ENCODE results near the gene FBXO40.

DNA sequence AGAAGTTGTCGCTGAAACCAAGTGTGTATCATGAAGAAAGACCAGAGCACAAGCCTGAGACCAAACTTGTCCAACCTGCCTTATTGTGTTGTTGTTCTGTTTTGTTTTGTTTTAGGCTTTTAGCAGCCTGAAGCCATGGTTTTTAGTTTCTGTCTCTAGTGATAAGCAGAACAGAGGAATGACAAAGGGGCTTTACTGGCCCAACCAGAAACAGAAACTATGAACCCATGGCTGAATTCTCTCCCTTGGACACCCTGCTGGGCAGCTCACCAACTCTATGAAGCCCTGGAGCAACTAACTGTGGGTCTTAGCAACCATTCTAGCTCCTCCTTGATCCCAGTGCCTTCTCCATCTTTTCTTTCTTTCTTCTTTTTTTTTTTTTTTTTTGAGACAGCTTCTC, 37.2 kb downstream of the FBXO40 start:
- TF ChIP-seq, protein P1, sequence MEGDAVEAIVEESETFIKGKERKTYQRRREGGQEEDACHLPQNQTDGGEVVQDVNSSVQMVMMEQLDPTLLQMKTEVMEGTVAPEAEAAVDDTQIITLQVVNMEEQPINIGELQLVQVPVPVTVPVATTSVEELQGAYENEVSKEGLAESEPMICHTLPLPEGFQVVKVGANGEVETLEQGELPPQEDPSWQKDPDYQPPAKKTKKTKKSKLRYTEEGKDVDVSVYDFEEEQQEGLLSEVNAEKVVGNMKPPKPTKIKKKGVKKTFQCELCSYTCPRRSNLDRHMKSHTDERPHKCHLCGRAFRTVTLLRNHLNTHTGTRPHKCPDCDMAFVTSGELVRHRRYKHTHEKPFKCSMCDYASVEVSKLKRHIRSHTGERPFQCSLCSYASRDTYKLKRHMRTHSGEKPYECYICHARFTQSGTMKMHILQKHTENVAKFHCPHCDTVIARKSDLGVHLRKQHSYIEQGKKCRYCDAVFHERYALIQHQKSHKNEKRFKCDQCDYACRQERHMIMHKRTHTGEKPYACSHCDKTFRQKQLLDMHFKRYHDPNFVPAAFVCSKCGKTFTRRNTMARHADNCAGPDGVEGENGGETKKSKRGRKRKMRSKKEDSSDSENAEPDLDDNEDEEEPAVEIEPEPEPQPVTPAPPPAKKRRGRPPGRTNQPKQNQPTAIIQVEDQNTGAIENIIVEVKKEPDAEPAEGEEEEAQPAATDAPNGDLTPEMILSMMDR (IDR thresholded peaks at IDR 0.05; ENCODE audit: control extremely low read depth in 1 of 3, insufficient read depth in 1 of 3, low read depth in 1 of 3, low read length in 3 of 3): no peak
- TF ChIP-seq POLR2A (IDR thresholded peaks at IDR 0.05; ENCODE audit: control extremely low read depth in 1 of 2, low read depth in 2 of 2, low read length in 2 of 2) (no peak), POLR2AphosphoS5 (IDR thresholded peaks at IDR 0.05; ENCODE audit: low read depth, low read length) (no peak), YY1 (IDR thresholded peaks at IDR 0.05; ENCODE audit: low read depth, low read length) (no peak), TAF1 (IDR thresholded peaks at IDR 0.05; ENCODE audit: low read depth, low read length) (no peak), SRF (IDR thresholded peaks at IDR 0.05; ENCODE audit: low read depth, low read length) (no peak), ZNF274 (IDR thresholded peaks at IDR 0.05; ENCODE audit: borderline replicate concordance, extremely low read depth, low read length) (no peak)
- TF ChIP-seq, protein P2, sequence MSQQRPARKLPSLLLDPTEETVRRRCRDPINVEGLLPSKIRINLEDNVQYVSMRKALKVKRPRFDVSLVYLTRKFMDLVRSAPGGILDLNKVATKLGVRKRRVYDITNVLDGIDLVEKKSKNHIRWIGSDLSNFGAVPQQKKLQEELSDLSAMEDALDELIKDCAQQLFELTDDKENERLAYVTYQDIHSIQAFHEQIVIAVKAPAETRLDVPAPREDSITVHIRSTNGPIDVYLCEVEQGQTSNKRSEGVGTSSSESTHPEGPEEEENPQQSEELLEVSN (IDR thresholded peaks at IDR 0.05): no peak
- TF ChIP-seq, protein P3, sequence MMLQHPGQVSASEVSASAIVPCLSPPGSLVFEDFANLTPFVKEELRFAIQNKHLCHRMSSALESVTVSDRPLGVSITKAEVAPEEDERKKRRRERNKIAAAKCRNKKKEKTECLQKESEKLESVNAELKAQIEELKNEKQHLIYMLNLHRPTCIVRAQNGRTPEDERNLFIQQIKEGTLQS (IDR thresholded peaks at IDR 0.05; ENCODE audit: insufficient read depth, low read depth, low read length): no peak
